Tibial artery (tissue), 4 donors: ENCODE measurements around the gene HOXB3.
A peak's percentile ranks its signal among the peaks of the same experiment; 100 is the strongest.

Source experiments
- DNase-seq, 2 donors: peaks; one replicate each; pipeline ENCODE4 v3.0.0-alpha.2; 2019
- H3K27ac ChIP-seq, 2 donors: fragments of 200-600 bp; sonication (generic) in 1 of 2; 1 replicate in 1 of 2; 2 replicates in 1 of 2; pipeline ENCODE4 v1.5.1; 2018 to 2019; ENCODE audit warnings: mild to moderate bottlenecking in 1 of 2
- H3K27me3 ChIP-seq, 2 donors: fragments of 200-600 bp; sonication (generic) in 1 of 2; one replicate each; pipeline versions ENCODE4 v1.5.1 to v1.6.0; 2016 to 2019
- H3K36me3 ChIP-seq, 3 donors: fragments of 200-600 bp; sonication (generic) in 2 of 3; one replicate each; pipeline ENCODE4 v1.5.1; 2016 to 2019; ENCODE audit warnings: mild to moderate bottlenecking in 2 of 3
- H3K4me1 ChIP-seq, 4 donors: fragments of 200-600 bp; sonication (generic) in 2 of 4; 1 replicate in 3 of 4; 2 replicates in 1 of 4; pipeline ENCODE4 v1.5.1; 2016 to 2019
- H3K4me3 ChIP-seq, 2 donors: fragments of 200-600 bp; sonication (generic) in 1 of 2; 1 replicate in 1 of 2; 2 replicates in 1 of 2; pipeline ENCODE4 v1.5.1; 2018 to 2019; ENCODE audit warnings: mild to moderate bottlenecking in 2 of 2
- H3K9me3 ChIP-seq, 3 donors: fragments of 200-600 bp; sonication (generic) in 1 of 3; one replicate each; pipeline ENCODE4 v1.5.1; 2016 to 2019
- intact Hi-C: fragments of 100-400 bp; cut with DNase I; formaldehyde crosslinking; loops from one replicate; pipeline ENCODE4 v1.15.0; 2023; ENCODE audit warnings: low total_unique reads
- TF ChIP-seq, protein P1 (sequence below), 2 experiments: fragments of 200-600 bp in 1 of 2; fragments of 450-650 bp in 1 of 2; IDR thresholded peaks; one replicate each; pipeline ENCODE4 v1.5.1; 2017 to 2019; ENCODE audit warnings: antibody characterized with exemption in 2 of 2, mild to moderate bottlenecking in 1 of 2, moderate library complexity in 1 of 2

Gene HOXB3

DNA sequence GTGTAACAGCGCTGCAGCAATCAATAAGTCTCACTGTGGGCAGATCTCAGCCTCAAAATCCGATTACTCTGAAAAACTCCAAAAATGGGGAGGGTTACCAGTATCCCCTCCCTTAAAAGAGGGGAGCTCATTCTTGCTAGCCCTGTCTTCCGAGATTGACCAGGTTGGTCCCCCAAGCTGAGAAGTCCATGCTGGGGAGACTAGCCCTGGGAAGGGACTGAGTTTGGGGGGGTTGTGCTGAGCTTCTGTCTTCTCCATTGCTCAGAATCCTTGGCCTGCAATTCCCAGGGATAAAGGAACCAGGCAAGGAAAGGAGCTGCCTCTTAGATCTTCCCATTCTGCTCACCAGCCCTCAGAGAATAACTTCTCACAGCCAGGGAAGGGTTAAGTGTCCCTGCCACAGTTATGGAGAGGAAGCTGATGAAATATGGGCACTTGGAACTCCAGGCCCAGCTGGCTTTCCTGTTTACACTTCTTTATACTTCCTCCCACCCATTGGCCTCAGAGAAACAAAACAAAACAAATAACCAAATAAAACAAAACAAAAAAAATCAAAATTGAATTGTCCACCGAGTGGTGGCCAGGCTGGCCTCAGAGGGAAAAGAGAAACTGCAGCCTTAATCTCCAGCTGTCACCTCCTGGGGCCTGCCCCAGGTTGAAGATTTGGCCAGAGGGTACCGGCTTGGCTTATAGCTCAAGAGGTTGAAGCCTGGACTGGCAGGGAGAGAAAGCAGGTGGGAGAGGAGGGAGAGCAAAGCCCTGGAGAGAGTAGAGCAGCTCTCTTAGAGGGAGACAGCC, 2.6 kb downstream of the HOXB3 start:
- intact Hi-C loops, result no loop called here
- no peak overlapping the region for H3K27ac ChIP-seq
- no peak overlapping the region for H3K4me3 ChIP-seq
- DNase-seq, result no peak
- TF ChIP-seq, protein P1, sequence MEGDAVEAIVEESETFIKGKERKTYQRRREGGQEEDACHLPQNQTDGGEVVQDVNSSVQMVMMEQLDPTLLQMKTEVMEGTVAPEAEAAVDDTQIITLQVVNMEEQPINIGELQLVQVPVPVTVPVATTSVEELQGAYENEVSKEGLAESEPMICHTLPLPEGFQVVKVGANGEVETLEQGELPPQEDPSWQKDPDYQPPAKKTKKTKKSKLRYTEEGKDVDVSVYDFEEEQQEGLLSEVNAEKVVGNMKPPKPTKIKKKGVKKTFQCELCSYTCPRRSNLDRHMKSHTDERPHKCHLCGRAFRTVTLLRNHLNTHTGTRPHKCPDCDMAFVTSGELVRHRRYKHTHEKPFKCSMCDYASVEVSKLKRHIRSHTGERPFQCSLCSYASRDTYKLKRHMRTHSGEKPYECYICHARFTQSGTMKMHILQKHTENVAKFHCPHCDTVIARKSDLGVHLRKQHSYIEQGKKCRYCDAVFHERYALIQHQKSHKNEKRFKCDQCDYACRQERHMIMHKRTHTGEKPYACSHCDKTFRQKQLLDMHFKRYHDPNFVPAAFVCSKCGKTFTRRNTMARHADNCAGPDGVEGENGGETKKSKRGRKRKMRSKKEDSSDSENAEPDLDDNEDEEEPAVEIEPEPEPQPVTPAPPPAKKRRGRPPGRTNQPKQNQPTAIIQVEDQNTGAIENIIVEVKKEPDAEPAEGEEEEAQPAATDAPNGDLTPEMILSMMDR (IDR thresholded peaks at IDR 0.05), result no peak
- no peaks in the 10 kb centered on the region for H3K9me3 ChIP-seq
- H3K4me1 ChIP-seq, result peaks cover 0 to 20% (median 13%) of the 10 kb centered on the region in 4 donors
- no peaks in the 10 kb centered on the region for H3K36me3 ChIP-seq
- H3K27me3 ChIP-seq, result peaks cover 0 to 67% of the 10 kb centered on the region in 2 donors

DNA sequence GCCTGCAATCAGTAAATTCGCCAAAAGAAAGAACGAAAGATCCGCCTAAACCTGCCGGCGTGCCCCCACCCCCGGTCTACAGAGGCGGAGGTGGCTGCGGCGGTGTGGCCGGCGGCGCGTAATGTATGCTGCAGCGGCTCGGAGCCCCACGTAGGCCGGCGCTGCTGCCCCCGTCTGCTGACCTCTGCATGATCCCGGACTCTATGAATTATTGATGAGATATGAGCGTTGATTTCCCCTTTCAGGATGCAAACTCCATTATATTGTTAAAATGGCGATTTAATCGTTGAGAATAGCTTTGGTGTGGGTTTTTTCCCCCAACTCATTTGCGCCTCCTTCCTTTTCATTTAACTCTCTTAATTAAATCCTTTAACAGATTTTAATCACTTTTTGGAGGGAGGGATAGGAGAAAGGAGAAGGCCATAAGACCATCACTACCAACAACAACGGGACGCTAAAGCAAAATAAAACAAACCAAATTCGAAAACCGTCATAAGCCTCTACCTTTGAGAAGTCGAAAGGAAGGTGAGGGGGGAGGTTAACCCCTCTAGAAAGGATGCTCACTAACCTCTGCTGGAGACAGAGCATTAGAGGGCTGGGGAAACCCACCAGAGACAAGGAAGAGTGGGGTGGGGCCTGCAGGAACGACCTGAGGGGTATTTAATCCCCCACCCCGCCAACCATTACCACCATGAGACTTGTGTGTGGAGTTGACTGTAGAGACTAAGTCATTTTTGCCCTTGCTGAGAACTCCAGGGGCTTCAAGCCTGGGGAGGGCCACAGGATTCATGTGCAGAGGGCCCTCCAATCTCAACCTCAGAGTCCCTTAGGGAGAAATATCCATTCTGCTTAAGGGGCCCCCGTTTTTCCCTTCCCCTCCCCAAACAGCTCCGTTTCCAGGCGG, 3.4 kb downstream of the HOXB3 start:
- Histone ChIP-seq H3K36me3 (no peaks in the 10 kb centered on the region), H3K4me1 (peaks cover 0 to 27% (median 15%) of the 10 kb centered on the region in 4 donors), H3K27me3 (peaks cover 0 to 67% of the 10 kb centered on the region in 2 donors), H3K9me3 (no peaks in the 10 kb centered on the region), H3K4me3 (peak overlapping the region; percentile 51 to 69), H3K27ac (no peak overlapping the region)
- TF ChIP-seq, protein P1 (IDR thresholded peaks at IDR 0.05), result no peak
- intact Hi-C loops, result no loop called here
- DNase-seq, result no peak

GRCh38 chr17:48584223-48584741, 5.8 kb downstream of the HOXB3 start:
- Histone ChIP-seq H3K9me3 (no peaks in the 10 kb centered on the region), H3K27me3 (peaks cover 0 to 64% of the 10 kb centered on the region in 2 donors), H3K36me3 (no peaks in the 10 kb centered on the region), H3K4me3 (no peak overlapping the region), H3K4me1 (peaks cover 0 to 29% (median 16%) of the 10 kb centered on the region in 4 donors), H3K27ac (no peak overlapping the region)
- intact Hi-C loops, result no loop called here
- DNase-seq, result no peak
- TF ChIP-seq, protein P1 (IDR thresholded peaks at IDR 0.05), result no peak

DNA sequence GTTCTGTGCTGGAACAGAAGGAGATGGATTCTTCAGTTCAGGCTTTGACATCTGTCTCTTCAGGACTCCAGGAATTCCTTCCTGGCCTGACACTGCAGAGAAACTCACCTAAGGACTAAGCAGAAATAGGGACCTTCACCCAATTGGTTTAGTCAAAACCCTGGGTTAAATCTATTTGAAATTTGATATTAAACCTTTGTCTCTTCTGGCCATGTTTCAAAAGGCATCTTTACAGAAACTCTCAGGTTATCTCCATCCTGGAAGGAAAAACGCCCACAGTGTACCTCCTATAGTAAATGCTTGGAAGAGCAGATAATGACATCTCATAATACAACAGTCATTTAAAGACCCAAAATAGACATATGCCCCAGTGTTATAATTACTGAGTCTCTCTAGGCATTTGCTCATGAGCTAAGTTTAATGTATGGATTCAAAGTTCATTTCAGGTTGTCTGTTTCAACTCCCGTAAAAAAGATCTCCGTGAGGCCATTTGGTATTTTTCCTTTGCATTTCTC, 6.3 kb downstream of the HOXB3 start:
- intact Hi-C loops, result no loop called here
- peaks cover 0 to 66% of the 10 kb centered on the region in 2 donors for H3K27me3 ChIP-seq
- peaks cover 0 to 31% (median 17%) of the 10 kb centered on the region in 4 donors for H3K4me1 ChIP-seq

GRCh38 chr17:48582750-48583069, 7.3 kb downstream of the HOXB3 start:
- no peaks in the 10 kb centered on the region for H3K9me3 ChIP-seq
- peaks cover 0 to 36% (median 22%) of the 10 kb centered on the region in 4 donors for H3K4me1 ChIP-seq
- peaks cover 2 to 63% of the 10 kb centered on the region in 2 donors for H3K27me3 ChIP-seq
- H3K36me3 ChIP-seq, result no peaks in the 10 kb centered on the region
- peak overlapping the region in 1 of 2 donors; percentile 44 for H3K4me3 ChIP-seq
- peak overlapping the region in 1 of 2 donors; percentile 8 for H3K27ac ChIP-seq
- intact Hi-C loops, result no loop called here
- TF ChIP-seq, protein P1 (IDR thresholded peaks at IDR 0.05), result no peak
- no peak for DNase-seq

More for the DNA sequence above, 6.3 kb downstream of the HOXB3 start:
- no peaks in the 10 kb centered on the region for H3K9me3 ChIP-seq
- no peaks in the 10 kb centered on the region for H3K36me3 ChIP-seq
- H3K4me3 ChIP-seq, result no peak overlapping the region
- TF ChIP-seq, protein P1 (IDR thresholded peaks at IDR 0.05), result no peak
- no peak overlapping the region for H3K27ac ChIP-seq
- no peak for DNase-seq
